ENCODE data around the gene TAL2.
"Not testable (repeated sequence)": the region's sequence is repeated elsewhere in the genome, so short reads cannot be mapped to it uniquely, and the experiment has no call there.

Gene TAL2

GRCh38 chr9:105673850-105674387 lies 11.7 kb downstream of the TAL2 start:
- DNase-seq (ENCODE audit: low read depth, low spot score), result no peak

- no peak for DNase-seq (ENCODE audit: low read depth, low spot score)
Observed at GRCh38 chr9:105676351-105676923, 14.2 kb downstream of the TAL2 start.

- DNase-seq (ENCODE audit: low read depth, low spot score), result no peak
Observed at GRCh38 chr9:105678163-105678562, 15.9 kb downstream of the TAL2 start.

DNA sequence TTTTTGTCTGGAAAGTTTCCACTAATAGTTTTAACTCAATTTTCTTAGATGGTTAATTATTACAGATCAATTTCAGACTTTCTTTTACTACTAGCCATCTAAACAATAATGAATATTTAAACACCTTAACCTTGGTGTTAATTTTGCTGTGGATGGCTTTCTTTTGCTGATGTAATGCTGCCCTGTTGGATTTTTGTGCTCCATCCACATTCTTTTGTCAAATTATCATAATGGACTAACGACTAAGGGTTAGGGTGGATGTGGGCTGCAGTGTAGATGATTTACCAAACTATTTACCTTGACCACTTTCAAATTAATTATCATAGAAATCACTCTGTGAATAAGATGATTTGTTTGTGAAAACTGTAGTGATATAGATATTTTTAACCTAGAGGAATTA lies 16.5 kb downstream of the TAL2 start:
- no peak for DNase-seq (ENCODE audit: low read depth, low spot score)

DNA sequence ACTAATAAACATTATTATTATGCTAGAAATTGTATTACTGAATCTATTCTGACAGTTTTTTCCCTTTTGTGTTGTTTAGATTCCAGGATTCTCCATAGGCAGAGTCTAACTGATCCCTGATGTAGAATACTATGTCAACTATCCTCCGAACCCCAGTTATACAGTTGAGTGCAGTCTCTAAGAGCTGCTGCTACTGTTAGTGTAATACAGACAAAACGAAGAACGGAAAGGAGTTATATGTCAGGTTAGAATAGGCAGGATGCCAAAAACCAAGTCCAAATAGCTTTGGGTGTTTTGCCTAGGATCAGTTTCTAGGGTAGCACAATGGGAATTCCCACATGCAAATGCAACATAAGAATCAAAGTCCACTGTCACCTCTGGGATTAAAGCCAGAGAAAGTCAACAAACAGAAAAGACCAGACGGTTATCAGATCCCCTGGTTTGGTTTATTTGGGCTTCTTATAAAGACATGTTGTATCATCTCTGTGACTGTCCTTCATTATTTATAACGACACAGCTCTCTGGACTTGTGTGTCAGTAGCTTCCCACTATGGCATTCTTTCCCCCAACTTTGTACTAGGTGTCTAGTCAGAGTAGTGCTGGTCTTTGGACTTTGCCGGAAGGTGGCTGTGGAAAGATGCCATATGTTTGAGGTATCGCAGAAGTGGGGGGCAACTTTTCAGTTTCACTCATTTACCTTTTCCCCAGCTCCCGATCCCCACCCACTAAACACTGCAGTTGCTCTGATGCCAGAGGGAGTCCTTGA lies 17.2 kb downstream of the TAL2 start:
- no peak for DNase-seq (ENCODE audit: low read depth, low spot score)

DNA sequence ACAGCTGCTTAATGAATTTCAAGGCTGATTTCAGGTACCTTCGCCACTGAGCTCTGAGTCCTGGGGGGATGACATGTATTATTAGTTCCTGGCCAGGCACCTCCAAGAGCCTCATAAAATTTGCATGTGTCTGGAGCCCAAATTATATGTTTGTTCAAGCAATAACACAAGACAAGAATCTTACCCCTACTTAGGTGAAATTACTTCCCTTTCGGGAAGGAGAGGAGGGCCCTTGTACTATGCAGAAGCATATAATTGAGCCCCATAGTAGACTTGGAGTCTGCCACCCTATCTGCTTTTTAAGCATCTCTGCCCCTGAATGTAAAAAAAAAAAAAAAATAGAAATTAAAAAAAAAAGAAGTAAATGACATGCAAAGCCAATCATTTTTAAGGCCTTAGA lies 19.1 kb downstream of the TAL2 start:
- no peak for DNase-seq (ENCODE audit: low read depth, low spot score)

DNA sequence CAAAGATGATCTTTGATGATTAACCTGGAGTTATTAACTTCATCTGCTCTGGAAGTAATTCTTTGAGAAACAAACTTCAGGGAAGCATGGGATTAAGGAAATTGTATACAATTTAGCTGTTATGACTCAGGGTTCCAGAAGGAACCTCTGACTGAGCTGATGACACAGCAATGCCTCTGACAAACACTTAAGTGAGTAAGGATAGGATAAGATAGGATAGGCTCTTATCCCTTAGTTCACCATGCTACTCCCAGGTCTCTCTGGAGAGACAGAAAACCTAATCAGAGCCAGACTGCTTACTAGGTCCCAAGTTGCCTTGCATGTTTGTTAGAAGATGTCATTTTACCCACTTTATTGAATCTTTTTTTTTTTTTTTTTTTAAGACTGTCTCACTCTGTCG lies 19.5 kb downstream of the TAL2 start:
- DNase-seq (ENCODE audit: low read depth, low spot score), result no peak

- DNase-seq (ENCODE audit: low read depth, low spot score), result no peak
Observed at GRCh38 chr9:105683688-105684275, 21.5 kb downstream of the TAL2 start.

GRCh38 chr9:105686936-105687335 lies 24.7 kb downstream of the TAL2 start:
- no peak for DNase-seq (ENCODE audit: low read depth, low spot score)

- DNase-seq (ENCODE audit: low read depth, low spot score), result no peak
Observed at GRCh38 chr9:105690742-105691141, 28.5 kb downstream of the TAL2 start.

- DNase-seq (ENCODE audit: low read depth, low spot score), result no peak
Observed at GRCh38 chr9:105693435-105694189, 31.4 kb downstream of the TAL2 start.

DNA sequence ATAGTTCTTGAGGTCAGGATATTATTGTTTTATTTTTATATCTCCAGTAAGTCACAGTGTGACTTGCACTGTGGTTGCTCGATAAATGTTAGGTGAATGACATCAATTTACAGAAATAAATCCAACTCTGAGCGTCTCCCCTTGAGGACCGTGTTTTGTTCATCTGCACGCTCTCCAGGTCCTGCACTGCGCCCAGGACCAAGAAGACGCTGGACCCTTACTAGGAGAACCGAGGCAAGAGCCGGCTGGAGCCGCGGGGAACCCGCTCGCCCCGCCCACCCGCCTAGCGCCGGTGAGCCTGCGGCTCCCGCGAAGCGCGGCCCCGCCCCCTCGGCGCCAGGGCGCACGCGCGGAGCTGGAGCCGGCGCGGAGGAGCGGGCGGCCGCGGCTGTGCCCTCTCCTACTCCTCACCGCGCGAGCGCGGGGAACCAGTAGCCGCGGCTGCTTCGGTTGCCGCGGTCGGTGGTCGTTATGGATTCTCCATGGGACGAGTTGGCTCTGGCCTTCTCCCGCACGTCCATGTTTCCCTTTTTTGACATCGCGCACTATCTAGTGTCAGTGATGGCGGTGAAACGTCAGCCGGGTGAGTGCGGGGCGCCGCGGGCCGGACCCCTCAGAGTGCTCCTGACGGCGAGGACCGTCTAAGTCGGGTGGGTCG lies 32.1 kb downstream of the TAL2 start, which contains the start of gene TMEM38B:
TSS of gene TMEM38B (plus strand) at position 352 of the 658 bp plus-strand sequence. CDS start at position 472, 120 bp downstream.
- no peak for DNase-seq (ENCODE audit: low read depth, low spot score)

DNA sequence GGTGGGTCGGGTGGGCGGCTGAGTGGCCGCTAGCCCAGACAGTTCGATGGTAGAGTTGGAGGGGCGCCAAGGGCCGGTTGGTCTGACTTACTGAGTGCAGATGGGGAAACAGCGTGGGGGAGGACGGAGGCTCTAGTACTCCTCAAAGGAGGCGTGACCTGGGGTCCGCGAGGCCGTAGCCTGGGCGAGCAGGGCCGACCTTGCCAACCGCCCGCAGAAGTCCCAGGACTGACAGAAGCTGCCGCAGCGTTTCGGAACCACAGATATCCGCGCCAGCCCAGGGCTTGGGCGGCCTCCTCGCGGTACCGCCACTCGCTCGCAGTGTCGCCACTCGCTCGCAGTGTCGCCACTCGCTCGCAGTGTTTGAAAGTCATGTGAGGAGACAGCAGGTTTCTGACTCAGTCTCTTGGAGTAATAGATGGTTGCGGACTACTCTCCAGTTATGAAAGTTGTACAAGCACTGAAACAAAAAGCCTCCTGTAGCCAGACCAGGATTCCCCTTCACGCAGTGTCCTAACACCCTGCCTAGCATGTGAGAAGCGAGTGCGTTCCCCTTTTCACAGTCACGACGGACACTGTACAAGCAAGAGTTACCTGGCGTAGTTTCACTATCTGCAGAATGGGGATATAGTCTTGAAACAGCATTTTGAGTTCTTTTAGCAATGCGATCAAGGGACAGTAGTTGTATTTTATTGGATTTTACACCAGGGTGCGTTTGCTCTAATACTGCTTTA lies 32.8 kb downstream of the TAL2 start:
- no peak for DNase-seq (ENCODE audit: low read depth, low spot score)

- no peak for DNase-seq (ENCODE audit: low read depth, low spot score)
Observed at GRCh38 chr9:105696219-105696793, 34.0 kb downstream of the TAL2 start.

DNA sequence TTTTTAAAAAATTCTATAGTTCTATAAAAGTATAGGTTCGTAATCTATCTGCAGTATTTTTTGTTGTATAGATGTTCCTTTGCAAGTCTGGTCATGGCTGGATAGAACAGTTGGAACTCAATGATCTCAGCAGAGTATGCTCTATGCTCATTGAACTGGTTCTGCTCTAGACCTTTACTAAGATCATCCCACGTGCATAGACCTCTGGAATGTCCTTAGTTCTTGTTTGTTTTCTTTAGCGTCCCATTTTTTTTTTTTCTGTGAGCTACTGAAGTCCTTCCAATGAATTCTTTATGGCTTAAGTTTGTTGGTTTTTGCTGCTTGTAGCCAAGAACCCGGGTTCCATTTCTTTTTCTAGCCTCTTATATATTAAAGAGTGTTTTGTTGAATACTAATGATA lies 35.6 kb downstream of the TAL2 start:
- DNase-seq (ENCODE audit: low read depth, low spot score), result no peak

DNA sequence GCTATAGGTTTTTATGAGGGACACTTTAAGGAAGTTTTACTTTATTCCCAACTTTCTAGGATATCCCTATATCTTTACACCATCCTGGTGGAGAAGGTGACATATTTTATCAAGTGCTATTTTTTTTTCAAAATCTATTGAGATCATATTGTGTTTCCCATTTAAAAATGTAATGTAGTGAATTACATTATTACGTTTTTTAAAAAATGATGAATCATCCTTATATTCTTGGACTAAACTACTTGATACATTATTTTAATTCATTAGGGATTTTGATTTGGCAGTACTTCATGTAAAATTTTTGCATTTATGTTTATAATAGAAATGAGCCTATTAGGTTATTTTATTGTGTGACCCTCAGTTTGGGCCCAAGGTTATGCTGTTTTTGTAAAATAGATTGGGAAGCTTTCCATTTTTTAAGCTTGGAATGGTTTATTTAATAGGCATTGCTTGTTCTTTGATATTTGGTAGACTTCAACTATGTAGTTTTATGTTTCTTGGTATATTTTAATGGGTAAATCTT lies 36.2 kb downstream of the TAL2 start:
- no peak for DNase-seq (ENCODE audit: low read depth, low spot score)

- no peak for DNase-seq (ENCODE audit: low read depth, low spot score)
Observed at GRCh38 chr9:105700668-105701067, 38.4 kb downstream of the TAL2 start.

DNA sequence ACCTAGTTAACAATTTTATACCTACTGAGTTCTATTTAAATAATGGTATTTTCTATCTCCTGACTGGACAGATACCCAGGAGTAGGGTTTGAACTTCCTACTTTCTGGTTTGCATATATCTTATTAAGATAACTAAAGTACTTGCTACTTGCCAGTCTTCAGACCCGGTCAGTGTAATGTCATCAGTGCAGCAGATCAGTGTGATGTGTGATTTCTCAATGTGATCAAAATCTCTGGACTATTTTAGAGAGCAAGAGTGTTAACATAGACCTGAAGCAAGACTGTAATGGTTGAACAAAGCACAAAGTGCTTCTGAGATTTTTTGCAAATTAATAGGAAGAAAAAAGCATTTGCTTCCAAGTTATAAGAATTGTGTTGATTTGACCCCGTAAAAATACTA lies 38.9 kb downstream of the TAL2 start:
- DNase-seq (ENCODE audit: low read depth, low spot score), result no peak

GRCh38 chr9:105702207-105702606 lies 40.0 kb downstream of the TAL2 start:
- no peak for DNase-seq (ENCODE audit: low read depth, low spot score)

DNA sequence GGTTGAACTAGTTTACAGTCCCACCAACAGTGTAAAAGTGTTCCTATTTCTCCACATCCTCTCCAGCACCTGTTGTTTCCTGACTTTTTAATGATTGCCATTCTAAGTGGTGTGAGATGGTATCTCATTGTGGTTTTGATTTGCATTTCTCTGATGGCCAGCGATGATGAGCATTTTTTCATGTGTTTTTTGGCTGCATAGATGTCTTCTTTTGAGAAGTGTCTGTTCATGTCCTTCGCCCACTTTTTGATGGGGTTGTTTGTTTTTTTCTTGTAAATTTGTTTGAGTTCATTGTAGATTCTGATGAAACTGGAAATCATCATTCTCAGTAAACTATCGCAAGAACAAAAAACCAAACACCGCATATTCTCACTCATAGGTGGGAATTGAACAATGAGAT lies 41.4 kb downstream of the TAL2 start:
- not testable (repeated sequence) for DNase-seq (ENCODE audit: low read depth, low spot score)
